ENCODE data around the gene PDK2.

GRCh38 chr17:50100480-50100883 is 5.3 kb downstream of the PDK2 start:
- TF ChIP-seq POLR2A (IDR thresholded peaks at IDR 0.05; ENCODE audit: low read depth, low read length) (no peak), POLR2AphosphoS5 (IDR thresholded peaks at IDR 0.05; ENCODE audit: low read depth, low read length) (no peak), TAF1 (IDR thresholded peaks at IDR 0.05; ENCODE audit: borderline replicate concordance, low read depth, low read length) (no peak)
